GM19467 (cell line): ENCODE results near the gene FBXL2.
"Not testable (repeated sequence)": the region's sequence is repeated elsewhere in the genome, so short reads cannot be mapped to it uniquely, and the experiment has no call there.

Experiments
- ATAC-seq: cut with Tn5 transposase; IDR thresholded peaks from one replicate; pipeline ENCODE4 v1.9.1; 2021; ENCODE audit warnings: mild to moderate bottlenecking, moderate library complexity; ENCODE audit not compliant: unreplicated experiment

The FBXL2 gene

GRCh38 chr3:33314993-33315392, 37.8 kb downstream of the FBXL2 start:
- no peak for ATAC-seq

- ATAC-seq, result no peak
These were observed 38.6 kb downstream of the FBXL2 start for GRCh38 chr3:33315826-33316225.

DNA sequence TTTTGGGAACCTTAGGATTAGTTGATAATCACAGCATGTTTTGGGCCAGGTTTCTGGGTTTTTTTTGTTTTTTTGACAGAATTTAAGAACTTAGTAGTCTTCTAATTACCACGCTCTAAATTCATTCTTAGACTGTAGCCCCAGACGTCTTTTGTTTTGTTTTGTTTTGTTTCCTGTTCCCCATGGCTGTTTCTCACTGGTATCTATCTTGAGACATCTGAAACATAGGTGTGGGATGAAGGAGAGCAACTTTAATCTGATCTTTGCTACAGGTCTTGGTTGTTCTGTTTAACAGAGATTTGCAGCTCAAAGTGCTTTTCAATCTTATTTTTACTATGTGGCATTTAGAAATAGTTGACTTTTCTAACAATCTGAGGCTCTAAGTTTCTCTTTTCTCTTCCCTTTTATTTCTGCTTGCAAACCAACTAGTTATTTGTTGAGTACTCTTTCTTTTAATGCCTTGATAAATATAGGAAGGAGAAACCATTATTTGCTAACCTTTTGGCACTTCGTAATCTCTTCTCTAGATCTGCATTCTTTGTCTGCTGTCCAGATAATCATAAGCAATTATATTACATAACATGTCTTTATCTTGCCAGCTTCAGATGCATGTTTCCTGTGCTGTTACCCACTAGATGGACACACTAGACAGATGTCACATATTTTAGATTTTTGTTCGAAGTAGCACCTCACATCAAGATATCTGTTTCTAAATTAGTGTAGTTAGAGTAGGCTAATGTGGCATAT, 40.9 kb downstream of the FBXL2 start:
- ATAC-seq, result no peak

DNA sequence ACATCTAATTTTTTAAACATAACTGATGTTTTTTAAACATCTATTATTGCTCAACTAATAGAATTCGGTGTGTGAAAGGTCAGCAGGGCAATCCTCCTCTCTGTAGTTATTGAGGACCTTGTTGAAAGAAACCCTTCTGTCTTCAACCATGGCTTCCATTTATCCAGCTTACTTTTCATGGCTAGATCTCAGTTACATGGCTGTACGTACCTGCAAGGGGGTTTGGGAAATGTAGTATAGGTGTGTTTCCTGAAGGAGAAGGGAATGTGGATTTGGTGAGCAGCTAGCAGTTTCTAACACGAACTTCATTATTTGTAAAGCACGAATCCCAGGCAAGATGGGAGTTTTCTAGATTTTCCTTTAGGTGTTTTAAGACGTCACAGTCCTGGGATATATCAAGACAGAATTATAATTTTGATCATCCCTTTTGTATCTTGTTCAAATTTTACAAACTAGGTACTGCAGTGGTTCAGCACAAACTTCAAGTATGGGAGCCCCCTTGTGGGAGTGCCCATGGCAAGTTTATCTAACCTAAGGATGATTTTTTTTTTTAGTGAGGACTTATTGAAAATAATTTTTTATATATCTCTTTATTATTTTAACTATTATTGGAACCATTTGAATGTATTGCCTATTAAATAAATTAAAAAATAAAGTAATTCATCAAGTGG, 41.6 kb downstream of the FBXL2 start:
- ATAC-seq, result no peak

- ATAC-seq, result no peak
These were observed 45.2 kb downstream of the FBXL2 start for GRCh38 chr3:33322412-33322811.

DNA sequence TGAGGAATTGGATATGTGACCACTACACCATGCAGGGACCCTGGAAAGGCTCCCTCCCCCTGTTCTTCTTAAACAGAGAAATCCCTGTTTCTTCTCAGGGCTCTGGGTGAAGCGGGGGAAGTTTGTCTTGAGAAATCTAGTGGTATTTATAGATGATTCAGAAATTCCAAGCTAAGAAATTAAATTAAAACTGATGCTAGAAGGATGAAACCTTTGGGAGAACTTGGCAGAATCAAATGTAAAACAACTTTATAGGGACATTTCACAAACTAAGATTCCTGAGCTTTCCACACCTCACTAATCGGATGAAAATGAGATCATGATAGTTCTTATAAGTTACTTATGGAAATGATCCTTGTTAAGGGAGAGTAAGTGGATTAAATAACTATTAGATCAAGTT, 54.2 kb downstream of the FBXL2 start:
- ATAC-seq, result no peak

GRCh38 chr3:33334364-33334763, 57.1 kb downstream of the FBXL2 start:
- ATAC-seq, result no peak

DNA sequence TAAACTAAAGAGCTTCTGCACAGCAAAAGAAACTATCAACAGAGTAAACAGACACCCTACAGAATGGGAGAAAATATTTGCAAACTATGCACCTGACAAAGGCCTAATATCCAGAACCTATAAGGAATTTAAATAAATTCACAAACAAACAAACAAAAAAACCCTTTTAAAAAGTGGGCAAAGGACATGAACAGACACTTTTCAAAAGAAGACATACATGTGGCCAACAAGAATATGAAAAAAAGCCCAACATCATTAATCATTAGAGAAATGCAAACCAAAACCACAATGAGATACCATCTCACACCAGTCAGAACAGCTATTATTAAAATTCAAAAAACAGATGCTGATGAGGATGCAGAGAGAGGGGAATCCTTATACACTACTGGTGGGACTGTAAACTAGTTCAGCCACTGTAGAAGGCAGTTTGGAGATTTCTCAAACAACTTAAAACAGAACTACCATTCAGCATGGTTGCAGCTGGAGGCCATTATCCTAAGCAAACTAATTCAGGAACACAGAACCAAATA, 61.8 kb downstream of the FBXL2 start:
- ATAC-seq, result not testable (repeated sequence)

DNA sequence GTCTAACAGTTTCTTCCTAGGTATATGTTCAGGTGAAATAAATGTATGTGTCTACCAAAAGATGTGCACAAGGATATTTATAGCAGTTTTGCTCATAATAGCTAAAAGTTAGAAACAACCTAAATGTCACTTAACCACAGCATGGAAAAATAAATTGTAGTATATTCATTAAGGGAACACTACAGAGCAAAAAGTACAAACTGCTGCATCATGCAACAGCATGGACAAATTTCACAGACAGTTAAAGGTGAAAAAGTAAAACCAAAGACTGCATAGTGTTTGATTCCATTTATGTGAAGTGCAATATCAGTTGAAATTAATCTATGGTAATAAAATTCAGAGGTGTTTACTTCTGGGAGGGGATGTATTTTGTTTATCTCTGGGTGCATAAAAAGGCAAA, 62.5 kb downstream of the FBXL2 start:
- no peak for ATAC-seq

DNA sequence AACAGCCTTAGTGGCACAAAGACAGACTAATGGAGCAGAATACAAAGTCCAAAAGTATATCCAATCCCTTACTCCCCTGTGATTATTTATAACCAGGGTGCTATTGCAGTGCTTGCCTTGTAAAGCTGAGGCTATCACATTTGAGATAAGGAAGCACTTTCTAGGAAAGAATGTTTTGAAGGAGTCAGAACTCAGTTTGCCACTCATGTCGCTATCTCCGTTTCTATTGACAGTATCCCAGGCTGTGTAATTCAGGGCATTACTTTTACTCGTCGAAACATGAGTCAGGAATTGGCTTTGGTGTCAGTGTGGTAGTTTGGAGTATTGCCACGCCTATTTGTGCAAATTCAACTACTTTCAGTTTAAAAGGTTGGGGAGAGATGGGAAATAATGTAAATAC, 78.4 kb downstream of the FBXL2 start:
- no peak for ATAC-seq

GRCh38 chr3:33358172-33358781, 81.0 kb downstream of the FBXL2 start:
- ATAC-seq, result no peak

GRCh38 chr3:33360136-33360825, 83.0 kb downstream of the FBXL2 start:
- ATAC-seq, result no peak

- no peak for ATAC-seq
These were observed 86.0 kb downstream of the FBXL2 start for GRCh38 chr3:33363113-33363800.

- no peak for ATAC-seq
These were observed 86.8 kb downstream of the FBXL2 start for GRCh38 chr3:33364060-33364459.

- no peak for ATAC-seq
These were observed 87.4 kb downstream of the FBXL2 start for GRCh38 chr3:33364531-33365128.

DNA sequence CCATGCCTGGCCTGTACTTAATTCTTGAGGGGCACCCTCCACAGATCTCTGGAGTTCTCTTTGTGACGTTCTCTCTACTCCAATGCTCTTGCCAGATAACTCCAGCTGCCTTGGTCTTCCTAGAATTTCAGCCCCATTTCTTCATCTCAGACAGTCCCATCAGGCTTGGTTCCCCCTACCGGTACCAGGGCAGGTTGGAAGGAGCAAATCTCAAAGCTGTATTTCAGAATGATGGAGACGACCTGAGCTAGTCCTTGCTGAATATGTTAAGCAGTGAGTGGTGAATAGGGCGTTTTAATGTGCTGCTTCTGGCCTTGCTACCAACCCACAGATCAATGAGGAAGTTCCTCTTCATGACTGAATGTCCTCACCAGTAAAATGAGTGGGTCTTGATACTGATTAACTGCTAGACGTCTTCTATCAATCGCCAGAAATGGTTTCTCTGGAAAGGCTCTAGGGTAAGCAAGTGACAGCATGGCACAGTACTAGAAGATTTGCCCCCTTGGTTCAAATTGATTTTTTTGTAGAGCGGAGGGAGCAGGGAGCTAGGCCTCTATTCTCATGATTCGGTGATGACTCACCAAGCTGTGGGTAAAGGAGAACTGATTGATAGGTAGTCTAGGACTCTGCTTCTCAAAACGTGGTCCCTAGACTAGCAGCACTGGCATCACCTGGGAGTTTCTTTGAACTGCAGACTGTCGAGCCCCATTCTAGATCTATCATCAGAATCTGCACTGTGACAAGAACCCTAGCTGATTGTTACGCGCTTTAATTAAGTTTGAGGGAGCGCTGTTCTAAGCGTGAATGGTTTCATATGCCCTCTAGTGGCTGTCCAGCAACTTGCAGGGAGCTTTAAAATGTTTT, 95.2 kb downstream of the FBXL2 start:
- ATAC-seq, result no peak

DNA sequence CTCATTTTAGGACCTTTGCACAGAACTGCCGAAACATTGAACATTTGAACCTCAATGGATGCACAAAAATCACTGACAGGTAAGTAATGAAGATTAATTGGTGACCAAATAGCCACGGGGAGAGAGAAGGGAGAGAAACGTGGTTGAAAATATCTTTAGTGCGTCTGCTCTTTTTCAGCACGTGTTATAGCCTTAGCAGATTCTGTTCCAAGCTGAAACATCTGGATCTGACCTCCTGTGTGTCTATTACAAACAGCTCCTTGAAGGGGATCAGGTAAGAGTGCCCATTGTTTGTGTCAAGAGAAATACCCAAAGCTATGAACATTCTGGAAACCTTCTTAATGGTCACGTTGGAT, 95.8 kb downstream of the FBXL2 start:
- ATAC-seq, result no peak

DNA sequence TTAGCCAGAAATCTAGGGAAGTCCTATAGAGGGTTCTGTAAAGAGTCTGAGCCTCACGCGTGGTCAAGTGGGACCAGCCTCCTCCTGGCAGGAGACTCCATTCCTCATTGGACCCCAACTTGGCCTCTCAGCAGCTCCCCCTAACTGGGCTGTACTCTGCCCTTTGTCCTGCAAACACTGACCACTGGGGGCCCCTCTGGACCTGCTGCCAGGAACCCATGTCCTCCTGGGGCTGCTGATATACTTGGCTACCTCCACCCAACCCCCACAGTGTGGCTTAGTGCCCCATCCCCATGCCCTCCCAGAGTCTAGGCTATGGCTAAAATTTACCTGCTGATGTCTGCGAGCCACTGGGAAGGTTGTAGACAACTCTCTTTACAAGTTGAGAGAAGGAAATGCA, 100.2 kb downstream of the FBXL2 start:
- ATAC-seq, result no peak

DNA sequence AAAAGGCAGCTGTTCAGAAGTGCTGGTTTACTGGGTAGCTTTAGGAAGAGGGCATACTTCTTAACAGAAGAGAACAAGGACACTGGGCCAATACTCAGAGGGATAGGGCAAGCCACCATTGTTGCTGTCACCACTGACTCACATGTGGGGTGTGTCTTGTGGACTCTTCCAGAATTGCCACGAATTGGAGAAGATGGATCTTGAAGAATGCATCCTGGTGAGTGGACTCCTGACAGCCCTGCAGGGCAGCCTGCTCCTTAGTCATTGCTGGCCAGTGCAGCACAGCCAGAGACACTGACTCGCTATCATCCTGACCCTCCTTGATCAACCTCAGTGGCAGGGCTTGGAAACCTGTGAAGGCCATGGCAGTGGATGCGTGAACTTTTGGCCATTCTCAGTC, 100.7 kb downstream of the FBXL2 start:
- no peak for ATAC-seq

DNA sequence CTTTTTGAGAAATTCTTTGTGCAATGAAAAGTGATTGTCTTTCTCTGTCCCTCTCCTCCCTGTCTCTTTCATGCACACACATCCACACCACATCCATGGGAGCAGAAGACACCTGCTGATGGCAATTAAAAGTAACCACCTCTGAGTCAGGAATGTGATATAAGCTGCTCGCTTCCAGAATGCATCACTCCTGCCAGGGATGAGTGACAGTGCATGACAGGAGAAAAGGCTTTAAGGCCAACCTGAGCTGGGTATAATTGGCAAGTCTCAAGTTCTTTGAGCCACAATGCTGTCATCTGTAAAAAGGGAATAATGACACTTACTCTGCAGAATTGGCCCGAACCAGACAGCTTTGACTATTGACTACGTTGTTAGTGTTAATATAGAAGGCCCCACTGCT, 103.4 kb downstream of the FBXL2 start:
- ATAC-seq, result no peak
